K562 (cell line): ENCODE data around the gene DIPK1A. TPM values are rescaled to one million over a fixed set of nuclear protein-coding genes. Genes with fewer than 3 reads are reported as not detected.

Experiments
- ATAC-seq: fragments of 200-7000 bp; cut with Tn5 transposase; 3 replicates; pipeline ENCODE4 v1.9.1; 2020; ENCODE audit warnings: moderate library complexity
- BruUV-seq: library from RNA; stranded (reverse); fragments of 400-500 nt; replicated peaks from 2 replicates; lab custom pipeline; 2021; lab: Mats Ljungman, UMichigan
- CTCF ChIA-PET: fragments of 300-600 bp; formaldehyde crosslinking; extraction: SDS; loops from one replicate; lab custom pipeline; 2021; ENCODE audit warnings: low intra/inter-chr PET ratio; lab: Yijun Ruan, JAX
- POLR2A ChIA-PET: fragments of 300-600, 350-650 bp; sonication (Branson Sonifier 250); formaldehyde crosslinking; extraction: SDS; loops from one replicate; lab custom pipeline; 2021; ENCODE audit warnings: antibody characterized with exemption, inconsistent platforms; lab: Yijun Ruan, JAX
- DNase-seq, 4 experiments: peaks; one replicate each; pipeline versions ENCODE4 v3.0.0 to v3.0.0-alpha.2; 2011 to 2018; ENCODE audit warnings: low spot score in 3 of 4, mixed read lengths in 3 of 4; ENCODE audit errors: extremely low read depth in 1 of 4
- FAIRE-seq: peaks from 2 replicates; lab custom pipeline; 2011; peaks lifted over from hg19 to GRCh38; lab: Jason Lieb, UNC
- H2AFZ ChIP-seq: 2 replicates; pipeline ENCODE4 v1.6.0; 2011; ENCODE audit warnings: low read depth, low read length, control low read depth, inconsistent platforms
- H3K27ac ChIP-seq: fragments of 200-600 bp; 3 replicates; pipeline ENCODE4 v1.8.0; 2011; ENCODE audit warnings: low read depth, mild to moderate bottlenecking, control low read depth, inconsistent platforms, low read length, moderate library complexity, mixed read lengths; ENCODE audit errors: extremely low read depth
- H3K27me3 ChIP-seq, 2 experiments: fragments of 300-600 bp in 1 of 2; 2 replicates in 1 of 2; 3 replicates in 1 of 2; pipeline versions ENCODE4 v1.6.0 to v1.8.0; 2011; ENCODE audit warnings: inconsistent platforms in 2 of 2, low read length in 2 of 2, mild to moderate bottlenecking in 1 of 2, mixed read lengths in 1 of 2, moderate library complexity in 1 of 2; ENCODE audit not compliant: control insufficient read depth in 2 of 2, insufficient read depth in 2 of 2
- H3K36me3 ChIP-seq: fragments of 300-600 bp; 3 replicates; pipeline ENCODE4 v1.8.0; 2011; ENCODE audit warnings: mild to moderate bottlenecking, low read length, inconsistent platforms; ENCODE audit not compliant: control insufficient read depth, insufficient read depth
- H3K4me1 ChIP-seq, 2 experiments: fragments of 200-600 bp in 1 of 2; replicated peaks in 1 of 2; 2 replicates in 1 of 2; 3 replicates in 1 of 2; pipeline versions ENCODE4 v1.5.1 to v1.8.0; 2011; ENCODE audit warnings: inconsistent platforms in 2 of 2, low read length in 2 of 2, mild to moderate bottlenecking in 1 of 2, mixed read lengths in 1 of 2, moderate library complexity in 1 of 2; ENCODE audit not compliant: control insufficient read depth in 2 of 2, insufficient read depth in 2 of 2
- H3K4me2 ChIP-seq: 2 replicates; pipeline ENCODE4 v1.6.1; 2011; ENCODE audit warnings: low read length, control low read depth, inconsistent platforms, mixed read lengths; ENCODE audit not compliant: insufficient read depth
- H3K4me3 ChIP-seq: fragments of 200-600 bp; sonication (generic), shearing (Covaris generic); 2 replicates; pipeline ENCODE4 v1.5.1; 2016; ENCODE audit warnings: control low read depth, inconsistent platforms
- H3K79me2 ChIP-seq: fragments of 200-600 bp; 3 replicates; pipeline ENCODE4 v1.8.0; 2011; ENCODE audit warnings: low read length, inconsistent platforms; ENCODE audit not compliant: control insufficient read depth, insufficient read depth
- H3K9ac ChIP-seq, 2 experiments: 2 replicates each; pipeline versions ENCODE4 v1.6.0 to v1.6.1; 2011; ENCODE audit warnings: low read depth in 2 of 2, low read length in 2 of 2, control low read depth in 1 of 2, inconsistent platforms in 1 of 2, mild to moderate bottlenecking in 1 of 2, mixed read lengths in 1 of 2; ENCODE audit not compliant: insufficient read depth in 1 of 2
- H3K9me1 ChIP-seq: one replicate; pipeline ENCODE4 v1.6.0; 2011; ENCODE audit warnings: inconsistent platforms, mild to moderate bottlenecking, low read length, moderate library complexity; ENCODE audit not compliant: control insufficient read depth, insufficient read depth
- H3K9me3 ChIP-seq: replicated peaks from 2 replicates; pipeline ENCODE4 v1.5.1; 2011; ENCODE audit warnings: low read depth, low read length, inconsistent platforms; ENCODE audit not compliant: control insufficient read depth, insufficient read depth
- H4K20me1 ChIP-seq: replicated peaks from 2 replicates; pipeline ENCODE4 v1.6.1; 2011; ENCODE audit warnings: low read length, inconsistent platforms, mixed read lengths; ENCODE audit not compliant: control insufficient read depth, insufficient read depth
- HDGF ChIP-seq: fragments of 450-650 bp; IDR thresholded peaks from 2 replicates; pipeline ENCODE4 v1.6.1; 2016
- HINFP ChIP-seq: fragments of 450-650 bp; conservative IDR thresholded peaks from 2 replicates; pipeline ENCODE4 v1.6.1; 2016; ENCODE audit warnings: missing genetic modification characterization, low read depth, mild to moderate bottlenecking, control low read depth, missing compliant biosample characterization
- MGA ChIP-seq: fragments of 450-650 bp; IDR thresholded peaks from 2 replicates; pipeline ENCODE4 v1.6.1; 2016; ENCODE audit warnings: mild to moderate bottlenecking, moderate library complexity
- MYC ChIP-seq, 2 experiments: fragments of 250-450 bp in 1 of 2; sonication (Bioruptor Pico) in 1 of 2; IDR thresholded peaks; 2 replicates each; pipeline versions ENCODE4 v1.5.1 to v1.6.1; 2012 to 2021; ENCODE audit warnings: low read depth in 2 of 2, borderline replicate concordance in 1 of 2, improper control_type of control experiment in 1 of 2, low read length in 1 of 2, mild to moderate bottlenecking in 1 of 2, moderate library complexity in 1 of 2
- NONO ChIP-seq, 2 experiments: fragments of 200-400 bp in 1 of 2; fragments of 450-650 bp in 1 of 2; formaldehyde crosslinking in 1 of 2; IDR thresholded peaks; 2 replicates each; pipeline ENCODE4 v1.6.1; 2017; ENCODE audit warnings: low read depth in 2 of 2, mild to moderate bottlenecking in 2 of 2, moderate library complexity in 2 of 2, low read length in 1 of 2
- PRPF4 ChIP-seq: fragments of 200-400 bp; formaldehyde crosslinking; IDR thresholded peaks from one replicate; pipeline ENCODE4 v1.6.1; 2017; ENCODE audit warnings: low read length, low read depth, mild to moderate bottlenecking; ENCODE audit not compliant: insufficient read depth, poor library complexity, severe bottlenecking
- ZNF583 ChIP-seq: fragments of 250-450 bp; sonication (Bioruptor Pico); IDR thresholded peaks from 2 replicates; pipeline ENCODE4 v1.4.0; 2020
- WGBS: fragments of 100-300 bp; shearing (Covaris generic); methylation state at CpG from one replicate; pipeline ENCODE4 v1.1.6; 2016; ENCODE audit warnings: low coverage, mixed read lengths; ENCODE audit not compliant: insufficient coverage; ENCODE audit errors: missing lambda C conversion rate; 5-methylcytosine and 5-hydroxymethylcytosine counted together
- in situ Hi-C: fragments of 300-500 bp; cut with MboI; formaldehyde crosslinking; loops from 4 replicates; pipeline ENCODE4 v1.15.0; 2018; ENCODE audit warnings: inconsistent platforms, mixed read lengths
- intact Hi-C: fragments of 100-400 bp; cut with micrococcal nuclease; formaldehyde crosslinking; loops from 2 replicates; pipeline ENCODE4 v1.14.2; 2022
- polyA plus RNA-seq, 8 experiments: library from polyadenylated mRNA; depleted of rRNA in 4 of 8; stranded (reverse) in 5 of 8; unstranded in 3 of 8; fragments of >200 nt; fragmentation: Nextera tagmentation in 2 of 8; fragmentation: Illumina TruSeq in 1 of 8; extraction: Ambion mirVana in 2 of 8; extraction: Trizol in 1 of 8; gene quantifications; 2 replicates each; pipeline versions ENCODE4 v1.2.1 to v1.2.3, GENCODE V29; 2011 to 2014; ENCODE audit warnings: inconsistent platforms in 1 of 8, missing spikeins in 1 of 8
- total RNA-seq, 7 experiments: library from RNA; depleted of rRNA in 6 of 7; stranded (reverse); fragments of >200 nt in 6 of 7; fragmentation: Illumina TruSeq in 2 of 7; extraction: Trizol in 2 of 7; gene quantifications; 2 replicates each; pipeline versions ENCODE4 v1.2.1 to v1.2.3, GENCODE V29; 2011 to 2021; ENCODE audit warnings: low replicate concordance in 1 of 7

The DIPK1A gene
- total and polyA plus RNA-seq, 9 of the 15 experiments (the other 6 are each of a cell fraction or from before 2014, with no cell fraction given), result 0.54 to 2.5 (median 1.3) TPM

DNA sequence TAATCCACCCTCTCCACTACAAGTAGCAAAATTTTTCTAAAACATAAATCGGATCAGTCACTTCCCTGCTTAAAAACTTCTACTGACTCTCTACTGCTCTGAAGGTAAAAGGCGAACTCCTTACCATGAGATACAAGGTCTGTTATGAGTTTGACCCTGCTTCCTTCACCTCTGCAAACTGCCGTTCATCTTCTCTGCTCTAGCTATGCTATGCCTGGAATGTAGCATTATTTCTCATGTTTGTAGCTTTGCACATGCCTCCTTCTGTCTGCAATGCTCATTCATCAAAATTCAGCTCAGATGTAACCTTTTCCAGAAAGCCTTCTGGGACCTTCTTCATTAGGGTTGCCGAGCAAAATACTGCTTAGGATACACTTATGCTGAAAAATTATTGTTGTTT, 98.7 kb downstream of the DIPK1A start:
- no peak for FAIRE-seq
- H4K20me1 ChIP-seq, result no peaks in the 10 kb centered on the region
- no peaks in the 10 kb centered on the region for H3K9me3 ChIP-seq
- ChIA-PET POLR2A (no interaction called here), CTCF (interaction anchor here (6.7 kb wide), 1 partner anchor 131 kb away, joined by 125 read pairs; no protein-coding TSS in a partner anchor)
- no peak for ATAC-seq
- H3K4me3 ChIP-seq, result no peak overlapping the region
- BruUV-seq, result no TSS peak
- in situ Hi-C loops (loop anchor here (25.0 kb wide), 1 partner anchor 1000 kb away; no protein-coding TSS in a partner anchor), intact Hi-C loops (no loop called here)
- H3K4me2 ChIP-seq, result no peak overlapping the region
- H3K27ac ChIP-seq, result no peak overlapping the region
- H3K36me3 ChIP-seq, result no peaks in the 10 kb centered on the region
- 35% methylated on average over 4 of the region's 4 CpGs for WGBS
- no peak for DNase-seq
- H3K4me1 ChIP-seq, result no peaks in the 10 kb centered on the region
- no peak overlapping the region for H2AFZ ChIP-seq
- H3K9ac ChIP-seq, result no peak overlapping the region
- no peak for TF ChIP-seq MGA
- TF ChIP-seq HINFP (tag), result no peak
- TF ChIP-seq PRPF4, result no peak
- no peak for TF ChIP-seq MYC (IDR thresholded peaks at IDR 0.05; ENCODE audit: low read depth, low read length)
- TF ChIP-seq MYC (CRISPR knock-in tag; IDR thresholded peaks at IDR 0.05; ENCODE audit: borderline replicate concordance, low read depth), result no peak
- no peak for TF ChIP-seq HDGF
- no peak for TF ChIP-seq ZNF583 (CRISPR knock-in tag)
- no peak for TF ChIP-seq NONO (IDR thresholded peaks at IDR 0.05; ENCODE audit: low read depth in 2 of 2, low read length in 1 of 2)
- H3K9me1 ChIP-seq, result no peaks in the 10 kb centered on the region
- no peaks in the 10 kb centered on the region for H3K79me2 ChIP-seq
- no peaks in the 10 kb centered on the region for H3K27me3 ChIP-seq
